Left lung (tissue), 10 donors: ENCODE measurements around the gene EVI2B. TPM values are rescaled to one million over a fixed set of nuclear protein-coding genes. Genes with fewer than 3 reads are reported as not detected.
"Not testable (repeated sequence)": the region's sequence is repeated elsewhere in the genome, so short reads cannot be mapped to it uniquely, and the experiment has no call there.

Source experiments
- ATAC-seq: fragments of 200-7000 bp; cut with Tn5 transposase; one replicate; pipeline ENCODE4 v1.9.1; 2020; ENCODE audit warnings: moderate library complexity
- DNase-seq, 4 donors: peaks; one replicate each; pipeline ENCODE4 v3.0.0-alpha.2; 2013 to 2020
- H3K27ac ChIP-seq, 2 donors: fragments of 200-600 bp; sonication (generic) in 1 of 2; one replicate each; pipeline versions ENCODE4 v1.5.0 to v1.8.0; 2020 to 2021
- H3K27me3 ChIP-seq, 2 donors: fragments of 200-600 bp; sonication (generic) in 1 of 2; one replicate each; pipeline versions ENCODE4 v1.5.0 to v1.8.0; 2020 to 2021
- H3K36me3 ChIP-seq, 2 donors: fragments of 200-600 bp; sonication (generic) in 1 of 2; one replicate each; pipeline versions ENCODE4 v1.5.0 to v1.8.0; 2020 to 2021
- H3K4me1 ChIP-seq, 2 donors: fragments of 200-600 bp; one replicate each; pipeline ENCODE4 v1.8.0; 2021
- H3K4me3 ChIP-seq, 2 donors: fragments of 200-600 bp; sonication (generic) in 1 of 2; one replicate each; pipeline versions ENCODE4 v1.5.0 to v1.8.0; 2020 to 2021; ENCODE audit warnings: mild to moderate bottlenecking in 1 of 2
- H3K9me3 ChIP-seq, 2 donors: fragments of 200-600 bp; sonication (generic) in 1 of 2; one replicate each; pipeline versions ENCODE4 v1.5.0 to v1.8.0; 2020 to 2021
- CTCF ChIP-seq, 2 donors: fragments of 200-600 bp; sonication (generic) in 1 of 2; IDR thresholded peaks; one replicate each; pipeline versions ENCODE4 v1.5.0 to v1.8.0; 2021; ENCODE audit warnings: antibody characterized with exemption in 2 of 2
- intact Hi-C, 2 donors: fragments of 100-400 bp; cut with DNase I; formaldehyde crosslinking; loops; one replicate each; pipeline versions ENCODE4 v1.11.2 to v1.14.2; 2022
- polyA plus RNA-seq, 6 donors: library from polyadenylated mRNA; unstranded; fragments of 120-200 nt; gene quantifications; one replicate each; pipeline ENCODE4 v1.2.1, GENCODE V29; 2013; ENCODE audit not compliant: insufficient read length in 6 of 6
- total RNA-seq, 2 donors: library from RNA; stranded (reverse); fragmentation: NEBNext Ultra II Directional; extraction: Animal tissue kit (Norgen Biotek cat#: 25700); gene quantifications; one replicate each; pipeline ENCODE4 v1.2.1, GENCODE V29; 2021
- donor health status: DM: no; HTN: yes; CAD: no.
- donor health status: DM: no; HTN: no; CAD: no.

EVI2B gene
- total and polyA plus RNA-seq, 8 donors = 2.2 to 80.4 (median 2.9) TPM

- no peak for TF ChIP-seq CTCF (IDR thresholded peaks at IDR 0.05)
- H3K27ac ChIP-seq = peak overlapping the region; percentile 82 to 90
- peak overlapping the region in 1 of 2 donors; percentile 33 for H3K4me3 ChIP-seq
- ATAC-seq (peak; percentile 44), DNase-seq (no peak)
- intact Hi-C loops = loop anchor here in 1 of 2 donors (10.0 kb wide), 1 partner anchor 56 kb away; no protein-coding TSS in a partner anchor
- H3K9me3 ChIP-seq = no peaks in the 10 kb centered on the region
- H3K27me3 ChIP-seq = no peaks in the 10 kb centered on the region
- H3K36me3 ChIP-seq = peaks cover 0 to 3% of the 10 kb centered on the region in 2 donors
- H3K4me1 ChIP-seq = peaks cover 0 to 49% of the 10 kb centered on the region in 2 donors
These were observed 6.9 kb upstream of the EVI2B start for GRCh38 chr17:31320791-31321190.

GRCh38 chr17:31320241-31320640, 6.4 kb upstream of the EVI2B start:
- DNase-seq (no peak), ATAC-seq (no peak)
- Histone ChIP-seq H3K4me1 (peaks cover 0 to 55% of the 10 kb centered on the region in 2 donors), H3K9me3 (no peaks in the 10 kb centered on the region), H3K27ac (peak overlapping the region; percentile 82 to 90), H3K27me3 (no peaks in the 10 kb centered on the region), H3K4me3 (peak overlapping the region in 1 of 2 donors; percentile 33), H3K36me3 (no peaks in the 10 kb centered on the region)
- intact Hi-C loops = loop anchor here in 1 of 2 donors (10.0 kb wide), 1 partner anchor 55 kb away; no protein-coding TSS in a partner anchor
- TF ChIP-seq CTCF (IDR thresholded peaks at IDR 0.05) = no peak

- H3K4me1 ChIP-seq = peaks cover 0 to 60% of the 10 kb centered on the region in 2 donors
- ATAC-seq = no peak
- peak overlapping the region; percentile 82 to 90 for H3K27ac ChIP-seq
These were observed 5.2 kb upstream of the EVI2B start for GRCh38 chr17:31318851-31319661.

GRCh38 chr17:31318298-31318801, 4.5 kb upstream of the EVI2B start:
- Histone ChIP-seq H3K9me3 (no peaks in the 10 kb centered on the region), H3K27me3 (no peaks in the 10 kb centered on the region), H3K4me3 (peak overlapping the region in 1 of 2 donors; percentile 33), H3K4me1 (peaks cover 0 to 60% of the 10 kb centered on the region in 2 donors), H3K36me3 (no peaks in the 10 kb centered on the region), H3K27ac (peak overlapping the region; percentile 82 to 90)
- intact Hi-C loops = no loop called here
- peak; percentile 64 for ATAC-seq
- DNase-seq = peak in 2 of 4 donors; percentile 54 to 68
- no peak for TF ChIP-seq CTCF (IDR thresholded peaks at IDR 0.05)

More at GRCh38 chr17:31318851-31319661, 5.2 kb upstream of the EVI2B start:
- Histone ChIP-seq H3K36me3 (no peaks in the 10 kb centered on the region), H3K27me3 (no peaks in the 10 kb centered on the region), H3K9me3 (no peaks in the 10 kb centered on the region), H3K4me3 (peak overlapping the region in 1 of 2 donors; percentile 33)
- intact Hi-C loops = no loop called here
- no peak for TF ChIP-seq CTCF (IDR thresholded peaks at IDR 0.05)
- DNase-seq = no peak

- Histone ChIP-seq H3K36me3 (no peaks in the 10 kb centered on the region), H3K4me3 (peak overlapping the region in 1 of 2 donors; percentile 44), H3K4me1 (peaks cover 0 to 46% of the 10 kb centered on the region in 2 donors), H3K27ac (peak overlapping the region in 1 of 2 donors; percentile 95), H3K27me3 (no peaks in the 10 kb centered on the region), H3K9me3 (no peaks in the 10 kb centered on the region)
- DNase-seq (no peak), ATAC-seq (no peak)
- TF ChIP-seq CTCF (IDR thresholded peaks at IDR 0.05) = no peak
- intact Hi-C loops = no loop called here
These were observed 887 bp upstream of the EVI2B start for GRCh38 chr17:31314782-31315100.

GRCh38 chr17:31312223-31312622, 1.6 kb downstream of the EVI2B start:
- H3K9me3 ChIP-seq, intact Hi-C loops, ATAC-seq, H3K36me3 ChIP-seq, H3K27me3 ChIP-seq: not testable (repeated sequence)
- peak in 1 of 4 donors; percentile 80 for DNase-seq
- H3K27ac ChIP-seq = peak overlapping the region; percentile 60 to 95
- H3K4me1 ChIP-seq = peaks cover 0 to 44% of the 10 kb centered on the region in 2 donors
- H3K4me3 ChIP-seq = peak overlapping the region; percentile 8 to 44
